Mesenteric fat pad (tissue), 1 donor: ENCODE measurements around the gene PIK3C3. TPM values are rescaled to one million over a fixed set of nuclear protein-coding genes. Genes with fewer than 3 reads are reported as not detected.

Experiments used
- DNase-seq: peaks from one replicate; pipeline ENCODE4 v3.0.0-alpha.2; 2020; ENCODE audit warnings: low spot score
- long read RNA-seq: library from polyadenylated mRNA; unstranded; transcript quantifications from one replicate; pipeline ENCODE4 v2.0.0, GENCODE V29; 2020
- total RNA-seq: library from RNA; stranded (reverse); fragmentation: NEBNext Ultra II Directional; extraction: Animal tissue kit (Norgen Biotek cat#: 25700); gene quantifications from one replicate; pipeline ENCODE4 v1.2.1, GENCODE V29; 2021
- donor health status: DM: yes; HTN: yes; CAD: no.

PIK3C3 gene
- 46.5 TPM for total RNA-seq
- long read RNA-seq, full-length matches to known transcripts: 7 of 31 reads
- long read RNA-seq, partial matches to known transcripts: 15 of 31 reads
- long read RNA-seq, other reads (novel, unspliced or antisense): 9 of 31 reads

GRCh38 chr18:41954827-41955613 is at the start of gene PIK3C3:
PIK3C3 (plus strand) TSS chr18:41955234; CDS start chr18:41955292, 58 bp downstream.
- DNase-seq: peak; percentile 98

- DNase-seq: no peak
Observed at GRCh38 chr18:41905786-41906527, 49.1 kb upstream of the PIK3C3 start.

- no peak for DNase-seq
Observed at GRCh38 chr18:41906528-41907146, 48.4 kb upstream of the PIK3C3 start.

- DNase-seq: no peak
Observed at GRCh38 chr18:41917181-41917580, 37.9 kb upstream of the PIK3C3 start.

GRCh38 chr18:41921770-41922169 is 33.3 kb upstream of the PIK3C3 start:
- DNase-seq: no peak

- DNase-seq: no peak
Observed at GRCh38 chr18:41922176-41922575, 32.9 kb upstream of the PIK3C3 start.

GRCh38 chr18:41922841-41923240 is 32.2 kb upstream of the PIK3C3 start:
- DNase-seq: no peak

- DNase-seq: no peak
Observed at GRCh38 chr18:41923446-41923845, 31.6 kb upstream of the PIK3C3 start.

- DNase-seq: no peak
Observed at GRCh38 chr18:41928581-41928980, 26.5 kb upstream of the PIK3C3 start.

- DNase-seq: no peak
Observed at GRCh38 chr18:41932899-41933298, 22.1 kb upstream of the PIK3C3 start.

GRCh38 chr18:41933778-41934177 is 21.3 kb upstream of the PIK3C3 start:
- no peak for DNase-seq

GRCh38 chr18:41936471-41937134 is 18.4 kb upstream of the PIK3C3 start:
- no peak for DNase-seq

- DNase-seq: no peak
Observed at GRCh38 chr18:41938445-41938844, 16.6 kb upstream of the PIK3C3 start.

GRCh38 chr18:41939326-41939725 is 15.7 kb upstream of the PIK3C3 start:
- DNase-seq: no peak

- no peak for DNase-seq
Observed at GRCh38 chr18:41940506-41941215, 14.4 kb upstream of the PIK3C3 start.

- DNase-seq: no peak
Observed at GRCh38 chr18:41942254-41942653, 12.8 kb upstream of the PIK3C3 start.

- DNase-seq: no peak
Observed at GRCh38 chr18:41948544-41949110, 6.4 kb upstream of the PIK3C3 start.

GRCh38 chr18:41949206-41949920 is 5.7 kb upstream of the PIK3C3 start:
- DNase-seq: no peak

GRCh38 chr18:41955688-41956087 is 654 bp downstream of the PIK3C3 start:
- no peak for DNase-seq

GRCh38 chr18:41959045-41959444 is 4.0 kb downstream of the PIK3C3 start:
- DNase-seq: no peak
